ENCODE results near the gene PHLDB1. TPM values are rescaled to one million over a fixed set of nuclear protein-coding genes. Genes with fewer than 3 reads are reported as not detected.
A peak's percentile ranks its signal among the peaks of the same experiment; 100 is the strongest.

The PHLDB1 gene
- total RNA-seq, 1 donor from 2014 or later, result 65.8 TPM

DNA sequence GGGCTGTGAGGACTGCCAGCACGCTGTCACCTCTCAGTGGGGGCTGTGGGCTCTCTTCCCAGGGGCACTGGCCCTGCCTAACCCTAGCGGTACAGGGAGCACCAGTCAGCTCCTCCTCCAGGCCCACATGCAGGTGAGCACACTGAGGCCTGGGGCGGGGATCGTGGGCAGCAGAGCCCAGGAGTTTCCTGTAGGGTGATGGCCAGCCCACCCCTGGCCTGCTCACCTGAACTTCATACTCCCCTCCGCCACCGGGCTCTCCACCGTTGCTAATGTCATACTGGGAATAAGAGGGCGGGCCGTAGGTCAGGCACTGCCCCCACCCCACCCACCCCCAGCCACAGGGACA, 82.1 kb downstream of the PHLDB1 start:
- no peak for DNase-seq

- peak; percentile 95 for DNase-seq
These were observed 82.6 kb downstream of the PHLDB1 start for GRCh38 chr11:118689852-118690552.

DNA sequence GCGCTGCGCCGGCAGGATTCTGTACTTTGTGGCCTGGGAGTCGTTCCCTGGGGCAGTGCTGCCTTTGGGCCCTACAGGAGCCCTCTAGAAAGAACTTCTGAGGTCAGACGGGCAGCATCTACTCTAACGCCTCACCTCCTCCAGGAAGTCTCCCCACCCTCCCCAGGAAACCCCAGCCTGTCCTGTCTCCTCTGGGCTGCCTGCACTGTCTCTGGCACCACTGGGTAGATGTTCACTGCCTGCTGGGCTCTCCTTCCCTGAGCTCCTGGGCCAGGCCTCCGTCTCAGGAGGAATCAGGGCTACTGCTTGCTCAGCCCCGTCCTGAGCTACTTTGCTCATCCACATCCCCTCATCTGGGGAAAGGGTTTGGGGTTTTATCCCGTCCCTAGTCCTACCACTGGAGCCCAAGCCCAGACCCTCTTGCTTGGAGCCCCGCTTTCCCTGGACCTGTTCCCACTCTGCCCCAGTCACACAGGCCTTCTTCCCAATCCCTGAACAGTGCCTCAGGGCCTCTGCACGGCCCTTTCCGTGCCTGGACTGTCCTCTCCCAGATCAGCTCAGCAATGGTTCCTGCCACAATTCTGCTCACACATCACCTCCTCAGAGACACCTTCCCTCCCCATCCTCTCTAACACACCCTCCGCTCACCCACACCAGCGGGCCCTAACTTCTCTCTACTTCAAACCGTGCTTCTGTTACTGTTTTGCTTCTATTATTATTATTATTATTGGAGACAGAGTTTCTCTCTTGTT, 83.3 kb downstream of the PHLDB1 start:
- DNase-seq, result no peak

- no peak for DNase-seq
These were observed 84.8 kb downstream of the PHLDB1 start for GRCh38 chr11:118691926-118692830.

- no peak for DNase-seq
These were observed 86.8 kb downstream of the PHLDB1 start for GRCh38 chr11:118694185-118694584.

GRCh38 chr11:118694771-118695170, 87.4 kb downstream of the PHLDB1 start:
- no peak for DNase-seq

GRCh38 chr11:118696673-118697226, 89.3 kb downstream of the PHLDB1 start:
- DNase-seq, result no peak

- DNase-seq, result no peak
These were observed 89.9 kb downstream of the PHLDB1 start for GRCh38 chr11:118697346-118697745.

DNA sequence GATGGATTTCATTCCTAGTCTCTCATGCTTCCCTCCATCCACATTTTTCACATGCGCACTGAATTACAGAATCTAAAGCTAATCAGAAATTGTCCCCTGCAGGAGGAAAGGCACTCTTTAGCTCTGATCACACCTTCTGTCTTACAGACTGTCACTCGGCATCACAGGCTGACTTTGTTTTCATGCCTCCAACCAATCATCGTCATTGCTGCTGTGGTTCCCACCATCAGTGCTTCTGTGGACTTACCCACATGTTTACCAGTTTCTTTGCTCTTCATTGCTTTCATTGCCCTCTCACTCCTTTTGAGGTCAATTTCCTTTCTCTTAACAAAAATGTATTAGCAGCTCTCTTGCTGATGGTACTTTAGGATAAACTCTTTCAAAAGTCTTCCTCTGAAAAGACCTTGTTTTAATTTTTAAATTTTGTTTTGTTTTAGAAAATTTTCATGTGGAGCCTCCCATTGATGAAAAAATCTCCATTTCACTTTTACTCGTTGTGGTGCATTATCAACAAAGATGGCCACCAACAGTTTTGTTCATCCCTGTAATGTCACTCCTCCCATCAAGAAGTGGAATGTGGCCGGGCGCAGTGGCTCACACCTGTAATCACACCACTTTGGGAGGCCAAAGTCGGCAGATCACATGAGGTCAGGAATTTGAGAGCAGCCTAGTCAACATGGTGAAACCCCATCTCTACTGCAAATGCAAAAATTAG, 92.2 kb downstream of the PHLDB1 start:
- DNase-seq, result no peak

- no peak for DNase-seq
These were observed 96.2 kb downstream of the PHLDB1 start for GRCh38 chr11:118703563-118704106.

GRCh38 chr11:118705111-118705741, 97.8 kb downstream of the PHLDB1 start:
- no peak for DNase-seq

DNA sequence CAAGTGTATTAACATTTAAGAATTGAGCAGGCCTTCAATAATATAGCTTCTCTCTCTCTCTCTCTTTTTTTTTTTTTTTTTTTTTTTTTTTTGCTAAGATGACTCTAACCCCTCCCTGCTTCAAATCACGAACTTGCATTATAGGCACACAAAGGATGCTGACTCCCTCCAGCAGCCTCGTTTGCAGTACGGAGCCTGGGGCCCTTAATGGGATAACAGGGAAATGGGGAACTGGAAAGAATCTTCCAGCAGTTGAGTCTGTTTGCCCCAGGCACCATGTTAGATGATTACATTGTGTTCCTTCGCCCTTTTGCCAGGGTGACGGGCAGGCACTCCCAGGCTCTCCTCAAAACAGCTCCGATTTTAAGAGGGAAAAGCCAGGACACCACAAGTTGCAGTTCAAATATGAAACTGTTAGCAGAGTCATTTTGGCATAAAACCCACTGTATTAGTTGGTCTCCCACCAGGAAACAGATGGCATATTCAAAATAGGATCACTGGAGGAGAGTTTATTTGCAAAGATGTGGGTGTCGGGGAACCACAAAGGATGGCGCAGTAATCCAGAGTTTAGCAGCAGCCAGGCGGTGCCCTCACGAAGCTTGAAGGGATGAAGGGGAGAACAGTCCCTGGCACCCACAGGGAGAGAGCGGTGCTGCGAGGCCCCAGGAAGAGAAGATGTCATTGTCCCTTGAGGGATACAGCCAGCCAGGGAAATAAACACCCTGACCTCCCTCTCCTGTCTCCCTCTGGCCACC, 98.6 kb downstream of the PHLDB1 start:
- DNase-seq, result no peak

- DNase-seq, result no peak
These were observed 99.1 kb downstream of the PHLDB1 start for GRCh38 chr11:118706546-118706825.

Small RNA genes lying within 50 kb of the gene (small RNA-seq; reads per million reads assigned to genes)
- gene RNU6-1157P (not detected), gene RNU6-376P (not detected)

Other genes with a start within 250 kb of the PHLDB1 start
- gene UBE4A, start 248.0 kb upstream of the PHLDB1 start, total RNA-seq, result 59.7 TPM
- 67.4 TPM for gene ATP5MG, start 206.0 kb upstream of the PHLDB1 start, total RNA-seq
- gene KMT2A, start 171.1 kb upstream of the PHLDB1 start, total RNA-seq, result 55.4 TPM
- 2.7 TPM for gene TTC36, start 80.1 kb upstream of the PHLDB1 start, total RNA-seq
- gene TMEM25, start 76.4 kb upstream of the PHLDB1 start, total RNA-seq, result 40.7 TPM
- gene IFT46, start 41.7 kb upstream of the PHLDB1 start, total RNA-seq, result 51.9 TPM
- 73.9 TPM for gene ARCN1, start 35.2 kb upstream of the PHLDB1 start, total RNA-seq
- not detected for gene TREH, start 72.0 kb downstream of the PHLDB1 start, total RNA-seq
- 283 TPM for gene DDX6, start 183.5 kb downstream of the PHLDB1 start, total RNA-seq